Gastrocnemius medialis (tissue), 4 donors: ENCODE measurements around the gene C1orf210.

Experiments
- CTCF ChIP-seq, 5 experiments: fragments of 450-650 bp in 3 of 5; fragments of 200-600 bp in 2 of 5; sonication (generic) in 2 of 5; IDR thresholded peaks in 4 of 5; conservative IDR thresholded peaks in 1 of 5; 1 replicate in 4 of 5; 2 replicates in 1 of 5; pipeline ENCODE4 v1.5.1; 2016 to 2019; ENCODE audit warnings: antibody characterized with exemption in 5 of 5, mild to moderate bottlenecking in 3 of 5, moderate library complexity in 3 of 5
- POLR2A ChIP-seq, 2 donors: fragments of 450-650 bp; IDR thresholded peaks; one replicate each; pipeline ENCODE4 v1.6.1; 2017; ENCODE audit warnings: antibody characterized with exemption in 2 of 2, mild to moderate bottlenecking in 2 of 2, moderate library complexity in 2 of 2

- TF ChIP-seq POLR2A (IDR thresholded peaks at IDR 0.05) = no peak
- TF ChIP-seq CTCF (IDR thresholded peaks at IDR 0.05 in 4 of 5, conservative IDR thresholded peaks at IDR 0.05 in 1 of 5) = no peak
Measured at GRCh38 chr1:43296207-43296606, 10.8 kb upstream of the C1orf210 start.
